GM23338 (cell line): ENCODE data around the gene SEMA4D. TPM values are rescaled to one million over a fixed set of nuclear protein-coding genes. Genes with fewer than 3 reads are reported as not detected.

Experiments
- ATAC-seq: fragments of 200-7000 bp; cut with Tn5 transposase; 3 replicates; pipeline ENCODE4 v1.9.1; 2020
- DNase-seq: peaks from one replicate; pipeline ENCODE4 v3.0.0-alpha.2; 2015; ENCODE audit warnings: low spot score
- H2AFZ ChIP-seq: fragments of 200-600 bp; sonication (generic); 2 replicates; pipeline ENCODE4 v1.8.0; 2016; ENCODE audit warnings: antibody characterized with exemption, mild to moderate bottlenecking, moderate library complexity
- H3F3A ChIP-seq: fragments of 200-600 bp; sonication (generic); replicated peaks from 2 replicates; pipeline ENCODE4 v1.8.0; 2017; ENCODE audit warnings: antibody characterized with exemption, mixed run types, low read depth
- H3K27ac ChIP-seq: fragments of 200-600 bp; sonication (generic); 2 replicates; pipeline ENCODE4 v1.6.1; 2016; ENCODE audit warnings: low read depth
- H3K27me3 ChIP-seq: fragments of 200-600 bp; sonication (generic); 2 replicates; pipeline ENCODE4 v1.8.0; 2016; ENCODE audit warnings: mild to moderate bottlenecking, mixed run types, moderate library complexity; ENCODE audit not compliant: insufficient read depth
- H3K36me3 ChIP-seq: fragments of 200-600 bp; sonication (generic); 2 replicates; pipeline ENCODE4 v1.8.0; 2016; ENCODE audit warnings: mild to moderate bottlenecking; ENCODE audit not compliant: insufficient read depth
- H3K4me1 ChIP-seq: fragments of 200-600 bp; sonication (generic); 2 replicates; pipeline ENCODE4 v1.8.0; 2016; ENCODE audit warnings: mild to moderate bottlenecking, moderate library complexity; ENCODE audit not compliant: insufficient read depth
- H3K4me2 ChIP-seq: fragments of 200-600 bp; sonication (generic); 2 replicates; pipeline ENCODE4 v1.7.1; 2017; ENCODE audit warnings: mixed run types
- H3K4me3 ChIP-seq: fragments of 200-600 bp; sonication (generic); 2 replicates; pipeline ENCODE4 v1.6.1; 2016; ENCODE audit warnings: mixed run types
- H3K79me2 ChIP-seq: fragments of 200-600 bp; sonication (generic); replicated peaks from 2 replicates; pipeline ENCODE4 v1.8.0; 2017; ENCODE audit warnings: mild to moderate bottlenecking; ENCODE audit not compliant: insufficient read depth
- H3K9me2 ChIP-seq: fragments of 200-600 bp; sonication (generic); 2 replicates; pipeline ENCODE4 v1.8.0; 2017; ENCODE audit not compliant: insufficient read depth
- H4K20me1 ChIP-seq: fragments of 200-600 bp; sonication (generic); replicated peaks from 2 replicates; pipeline ENCODE4 v1.8.0; 2017; ENCODE audit warnings: mild to moderate bottlenecking; ENCODE audit not compliant: insufficient read depth
- H3K27ac Mint-ChIP-seq: 2 replicates; pipeline ENCODE4 v1.8.0; 2020; ENCODE audit warnings: inconsistent platforms, mild to moderate bottlenecking, moderate library complexity, mixed read lengths
- H3K27me3 Mint-ChIP-seq: 3 replicates; pipeline ENCODE4 v1.8.0; 2022; ENCODE audit warnings: low read depth, mild to moderate bottlenecking, moderate library complexity, mixed read lengths, inconsistent platforms; ENCODE audit not compliant: insufficient read depth, poor library complexity
- H3K36me3 Mint-ChIP-seq: 3 replicates; pipeline ENCODE4 v1.8.0; 2021; ENCODE audit warnings: low read depth, mild to moderate bottlenecking, inconsistent platforms, moderate library complexity, mixed read lengths
- H3K4me1 Mint-ChIP-seq: 3 replicates; pipeline ENCODE4 v1.8.0; 2020; ENCODE audit warnings: mild to moderate bottlenecking, inconsistent platforms, mixed read lengths
- H3K4me3 Mint-ChIP-seq: 3 replicates; pipeline ENCODE4 v1.8.0; 2021; ENCODE audit warnings: moderate library complexity, mild to moderate bottlenecking, inconsistent platforms, mixed read lengths
- H3K9me3 Mint-ChIP-seq: 3 replicates; pipeline ENCODE4 v1.8.0; 2020; ENCODE audit warnings: moderate library complexity, mild to moderate bottlenecking, inconsistent platforms, mixed read lengths
- CTCF ChIP-seq, 2 experiments: fragments of 200-600 bp in 1 of 2; sonication (generic) in 1 of 2; conservative IDR thresholded peaks; 2 replicates each; pipeline versions ENCODE4 v1.5.1 to v1.6.1; 2016 to 2017; ENCODE audit warnings: antibody characterized with exemption in 2 of 2, low read depth in 2 of 2, mild to moderate bottlenecking in 2 of 2, moderate library complexity in 1 of 2
- ETS1 ChIP-seq: IDR thresholded peaks from 2 replicates; pipeline ENCODE4 v1.6.1; 2016; ENCODE audit warnings: antibody characterized with exemption
- JUNB ChIP-seq: IDR thresholded peaks from one replicate; pipeline ENCODE4 v1.6.1; 2016; ENCODE audit warnings: antibody characterized with exemption; ENCODE audit not compliant: unreplicated experiment
- POLR2AphosphoS5 ChIP-seq: IDR thresholded peaks from 2 replicates; pipeline ENCODE4 v1.6.1; 2016; ENCODE audit warnings: antibody characterized with exemption, low read depth
- REST ChIP-seq: IDR thresholded peaks from one replicate; pipeline ENCODE4 v1.6.1; 2018; ENCODE audit warnings: antibody characterized with exemption; ENCODE audit not compliant: unreplicated experiment
- STAT1 ChIP-seq: IDR thresholded peaks from one replicate; pipeline ENCODE4 v1.6.1; 2016; ENCODE audit warnings: antibody characterized with exemption; ENCODE audit not compliant: unreplicated experiment
- ZNF114 ChIP-seq: fragments of 250-450 bp; sonication (Bioruptor Pico); IDR thresholded peaks from 2 replicates; pipeline ENCODE4 v1.5.0; 2020; ENCODE audit warnings: mild to moderate bottlenecking, moderate library complexity
- ZNF331 ChIP-seq: fragments of 250-450 bp; sonication (Bioruptor Pico); IDR thresholded peaks from 2 replicates; pipeline ENCODE4 v1.5.0; 2020; ENCODE audit warnings: low read depth, mild to moderate bottlenecking, moderate library complexity
- ZNF462 ChIP-seq: fragments of 250-450 bp; sonication (Bioruptor Pico); IDR thresholded peaks from 2 replicates; pipeline ENCODE4 v1.5.0; 2020; ENCODE audit warnings: mild to moderate bottlenecking, moderate library complexity
- polyA plus RNA-seq: library from polyadenylated mRNA; unstranded; fragments of >200 nt; fragmentation: Nextera tagmentation; extraction: Ambion mirVana; gene quantifications from 2 replicates; pipeline ENCODE4 v1.2.1, GENCODE V29; 2016
- total RNA-seq: library from RNA; depleted of rRNA; stranded (reverse); fragments of >200 nt; shearing (Covaris generic); gene quantifications from 2 replicates; pipeline ENCODE4 v1.2.3, GENCODE V29; 2014

Gene SEMA4D
- total and polyA plus RNA-seq, 2 experiments from 2014 or later = 19.3 to 63.0 TPM

DNA sequence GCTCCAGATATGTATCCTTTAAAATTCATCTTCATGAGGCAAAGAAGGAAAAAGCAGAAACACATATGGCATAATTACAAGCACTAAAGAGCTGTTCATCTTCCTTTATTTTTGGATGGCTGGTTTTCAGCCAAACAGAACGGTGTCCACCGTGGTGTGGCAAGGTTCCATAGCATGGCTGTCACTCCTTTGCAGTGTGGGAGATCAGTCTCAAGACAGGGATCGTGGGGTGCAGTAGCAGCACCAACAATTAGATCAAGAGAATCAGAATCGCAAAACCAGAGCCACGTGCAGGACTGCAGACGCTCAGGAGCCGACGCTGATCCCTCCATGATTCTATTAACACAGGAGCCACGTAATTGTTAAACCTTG lies 79.5 kb downstream of the SEMA4D start:
- H2AFZ ChIP-seq = no peak overlapping the region
- H3K9me2 ChIP-seq = no peaks in the 10 kb centered on the region
- H3K4me1 Mint-ChIP-seq = peaks cover 23% of the 10 kb centered on the region
- H3K27ac Mint-ChIP-seq = no peak overlapping the region
- H3K9me3 Mint-ChIP-seq = no peaks in the 10 kb centered on the region; the same call in 1 of the 3 replicates
- H3F3A ChIP-seq = peaks cover 3% of the 10 kb centered on the region
- H3K27me3 Mint-ChIP-seq = peaks cover 9% of the 10 kb centered on the region
- H3K36me3 Mint-ChIP-seq = peaks cover 17% of the 10 kb centered on the region
- H3K27me3 ChIP-seq = no peaks in the 10 kb centered on the region
- H3K4me3 ChIP-seq = no peak overlapping the region
- H4K20me1 ChIP-seq = peaks cover 12% of the 10 kb centered on the region
- peaks cover 4% of the 10 kb centered on the region for H3K4me1 ChIP-seq
- H3K79me2 ChIP-seq = peaks cover 54% of the 10 kb centered on the region
- H3K27ac ChIP-seq = no peak overlapping the region
- DNase-seq = no peak
- no peak for ATAC-seq
- no peak for TF ChIP-seq ETS1
- no peak for TF ChIP-seq CTCF (conservative IDR thresholded peaks at IDR 0.05; ENCODE audit: low read depth in 2 of 2)
- no peak for TF ChIP-seq ZNF114 (CRISPR knock-in tag)
- no peak for TF ChIP-seq JUNB
- TF ChIP-seq STAT1 = no peak
- no peak for TF ChIP-seq ZNF462 (CRISPR knock-in tag)
- TF ChIP-seq POLR2AphosphoS5 = no peak
- TF ChIP-seq ZNF331 (CRISPR knock-in tag) = no peak
- TF ChIP-seq REST = no peak
- H3K36me3 ChIP-seq = no peaks in the 10 kb centered on the region
- H3K4me3 Mint-ChIP-seq = no peak overlapping the region
- no peak overlapping the region for H3K4me2 ChIP-seq
